ENCODE measurements around the gene RSPRY1. TPM values are rescaled to one million over a fixed set of nuclear protein-coding genes. Genes with fewer than 3 reads are reported as not detected.

RSPRY1 gene
- total RNA-seq, 4 donors from 2014 or later: 22.4 to 30.7 (median 25.7) TPM

GRCh38 chr16:57172721-57173290, 13.3 kb upstream of the RSPRY1 start:
- DNase-seq (ENCODE audit: extremely low spot score): no peak
- H3K4me3 ChIP-seq: no peak overlapping the region
- 74% methylated on average over 5 of the region's 5 CpGs for WGBS
- H3K36me3 ChIP-seq: peaks cover 35 to 50% (median 45%) of the 10 kb centered on the region in 4 donors
- H3K27me3 ChIP-seq: no peaks in the 10 kb centered on the region
- H3K9me3 ChIP-seq: no peaks in the 10 kb centered on the region
- intact Hi-C loops (cut with DNase I): no loop called here
- H3K27ac ChIP-seq (replicated peaks in 1 of 4): no peak overlapping the region
- peaks cover under 1 to 18% (median 9%) of the 10 kb centered on the region in 4 donors for H3K4me1 ChIP-seq
- TF ChIP-seq POLR2AphosphoS5 (IDR thresholded peaks at IDR 0.05): no peak
- no peak for TF ChIP-seq EP300 (IDR thresholded peaks at IDR 0.05)
- no peak for TF ChIP-seq POLR2A (IDR thresholded peaks at IDR 0.05; ENCODE audit: low read depth)
- no peak for TF ChIP-seq CTCF (IDR thresholded peaks at IDR 0.05)

- peaks cover 24 to 31% (median 27%) of the 10 kb centered on the region in 4 donors for H3K36me3 ChIP-seq
- DNase-seq (ENCODE audit: extremely low spot score): no peak
- H3K4me1 ChIP-seq: peaks cover 10 to 42% (median 23%) of the 10 kb centered on the region in 4 donors
- intact Hi-C loops (cut with DNase I): no loop called here
- no peaks in the 10 kb centered on the region for H3K27me3 ChIP-seq
- no peaks in the 10 kb centered on the region for H3K9me3 ChIP-seq
- peak overlapping the region in 1 of 4 donors; percentile 4 for H3K27ac ChIP-seq (replicated peaks in 1 of 4)
- WGBS: 56% methylated on average over 5 of the region's 5 CpGs
- no peak overlapping the region for H3K4me3 ChIP-seq
- TF ChIP-seq POLR2AphosphoS5 (IDR thresholded peaks at IDR 0.05): no peak
These were observed 10.2 kb upstream of the RSPRY1 start for GRCh38 chr16:57175896-57176295.

GRCh38 chr16:57178196-57178595, 7.9 kb upstream of the RSPRY1 start:
- intact Hi-C loops (cut with DNase I): no loop called here
- WGBS: 46% methylated on average over 3 of the region's 3 CpGs
- Histone ChIP-seq H3K36me3 (peaks cover 3 to 8% (median 4%) of the 10 kb centered on the region in 4 donors), H3K9me3 (no peaks in the 10 kb centered on the region), H3K4me3 (no peak overlapping the region), H3K27me3 (no peaks in the 10 kb centered on the region), H3K27ac (replicated peaks in 1 of 4) (no peak overlapping the region), H3K4me1 (peaks cover 10 to 42% (median 24%) of the 10 kb centered on the region in 4 donors)
- TF ChIP-seq POLR2A (IDR thresholded peaks at IDR 0.05; ENCODE audit: low read depth) (no peak), CTCF (IDR thresholded peaks at IDR 0.05) (no peak), POLR2AphosphoS5 (IDR thresholded peaks at IDR 0.05) (no peak), EP300 (IDR thresholded peaks at IDR 0.05) (no peak)
- no peak for DNase-seq (ENCODE audit: extremely low spot score)

- intact Hi-C loops (cut with DNase I): no loop called here
- H3K4me1 ChIP-seq: peaks cover 10 to 42% (median 26%) of the 10 kb centered on the region in 4 donors
These were observed 7.3 kb upstream of the RSPRY1 start for GRCh38 chr16:57178793-57179212.

More at GRCh38 chr16:57178793-57179212, 7.3 kb upstream of the RSPRY1 start:
- TF ChIP-seq POLR2A (IDR thresholded peaks at IDR 0.05; ENCODE audit: low read depth) (no peak), CTCF (IDR thresholded peaks at IDR 0.05) (no peak), EP300 (IDR thresholded peaks at IDR 0.05) (no peak)
- Histone ChIP-seq H3K27me3 (no peaks in the 10 kb centered on the region), H3K36me3 (peaks cover 0 to 2% (median 0%) of the 10 kb centered on the region in 4 donors), H3K4me3 (no peak overlapping the region), H3K9me3 (no peaks in the 10 kb centered on the region), H3K27ac (replicated peaks in 1 of 4) (no peak overlapping the region)
- no peak for DNase-seq (ENCODE audit: extremely low spot score)
- 65% methylated on average over 4 of the region's 4 CpGs for WGBS

Measured in esophagus muscularis mucosa (tissue), 4 donors.